Hepatocyte (in vitro differentiated cells): Measurements from ENCODE around the gene POFUT1. TPM values are rescaled to one million over a fixed set of nuclear protein-coding genes. Genes with fewer than 3 reads are reported as not detected.

ENCODE experiments used
- DNase-seq: peaks from one replicate; pipeline ENCODE4 v3.0.0-alpha.2; 2016; ENCODE audit warnings: low spot score
- H2AFZ ChIP-seq: fragments of 200-600 bp; sonication (generic); 2 replicates; pipeline ENCODE4 v1.6.0; 2016; ENCODE audit warnings: antibody characterized with exemption, mild to moderate bottlenecking
- H3K27ac ChIP-seq: fragments of 200-600 bp; sonication (generic); 2 replicates; pipeline ENCODE4 v1.5.1; 2016; ENCODE audit warnings: mild to moderate bottlenecking
- H3K27me3 ChIP-seq: fragments of 200-600 bp; sonication (generic); 2 replicates; pipeline ENCODE4 v1.6.1; 2016
- H3K36me3 ChIP-seq: fragments of 200-600 bp; sonication (generic); replicated peaks from 2 replicates; pipeline ENCODE4 v1.5.1; 2016; ENCODE audit warnings: low read depth; ENCODE audit not compliant: insufficient read depth
- H3K4me1 ChIP-seq: fragments of 200-600 bp; sonication (generic); 2 replicates; pipeline ENCODE4 v1.5.1; 2016; ENCODE audit warnings: mild to moderate bottlenecking, moderate library complexity; ENCODE audit not compliant: insufficient read depth
- H3K4me2 ChIP-seq: fragments of 200-600 bp; sonication (generic); 2 replicates; pipeline ENCODE4 v1.6.0; 2016
- H3K4me3 ChIP-seq: fragments of 200-600 bp; sonication (generic); 2 replicates; pipeline ENCODE4 v1.5.1; 2016; ENCODE audit warnings: mild to moderate bottlenecking
- H3K79me2 ChIP-seq: fragments of 200-600 bp; sonication (generic); 2 replicates; pipeline ENCODE4 v1.6.0; 2017; ENCODE audit warnings: mild to moderate bottlenecking
- H3K9me2 ChIP-seq: fragments of 200-600 bp; sonication (generic); replicated peaks from 2 replicates; pipeline ENCODE4 v1.6.0; 2017; ENCODE audit warnings: mild to moderate bottlenecking; ENCODE audit not compliant: insufficient read depth
- H3K9me3 ChIP-seq: fragments of 200-600 bp; sonication (generic); 2 replicates; pipeline ENCODE4 v1.5.1; 2016; ENCODE audit warnings: low read depth, mild to moderate bottlenecking
- H4K20me1 ChIP-seq: fragments of 200-600 bp; sonication (generic); 2 replicates; pipeline ENCODE4 v1.6.0; 2016; ENCODE audit warnings: mild to moderate bottlenecking; ENCODE audit not compliant: insufficient read depth, poor library complexity, severe bottlenecking
- CTCF ChIP-seq: fragments of 200-600 bp; sonication (generic); IDR thresholded peaks from 2 replicates; pipeline ENCODE4 v1.5.1; 2016; ENCODE audit warnings: antibody characterized with exemption, mild to moderate bottlenecking; ENCODE audit not compliant: poor library complexity
- EZH2 ChIP-seq: fragments of 200-600 bp; sonication (generic); IDR thresholded peaks from 2 replicates; pipeline ENCODE4 v1.6.1; 2016; ENCODE audit warnings: antibody characterized with exemption, mild to moderate bottlenecking, borderline replicate concordance
- EZH2phosphoT487 ChIP-seq: fragments of 200-600 bp; sonication (generic); IDR thresholded peaks from one replicate; pipeline ENCODE4 v1.6.1; 2018; ENCODE audit warnings: antibody characterized with exemption, mild to moderate bottlenecking, low read depth, moderate library complexity; ENCODE audit not compliant: unreplicated experiment, severe bottlenecking
- WGBS: methylation state at CpG from one replicate; pipeline ENCODE4 v1.1.6; 2016; ENCODE audit warnings: low lambda C conversion rate; ENCODE audit errors: missing lambda C conversion rate; 5-methylcytosine and 5-hydroxymethylcytosine counted together
- polyA plus RNA-seq: library from polyadenylated mRNA; unstranded; fragments of >200 nt; fragmentation: Nextera tagmentation; extraction: Ambion mirVana; gene quantifications from 2 replicates; pipeline ENCODE4 v1.2.1, GENCODE V29; 2016
- total RNA-seq: library from RNA; depleted of rRNA; stranded (reverse); fragments of >200 nt; gene quantifications from 2 replicates; pipeline ENCODE4 v1.2.3, GENCODE V29; 2014

Gene POFUT1
- 81.4 and 87.3 TPM in 2 replicates for total RNA-seq
- 39.4 and 42.0 TPM in 2 replicates for polyA plus RNA-seq

GRCh38 chr20:32207626-32208498, at the start of gene POFUT1, which contains the start of gene PLAGL2:
TSS of gene POFUT1 (plus strand) at chr20:32207880. CDS start at chr20:32207942, 62 bp downstream.
TSS of gene PLAGL2 (minus strand) at chr20:32207743. CDS start at chr20:32202178, 5,565 bp downstream.
- H3K4me1 ChIP-seq: peaks cover 66% of the 10 kb centered on the region

DNA sequence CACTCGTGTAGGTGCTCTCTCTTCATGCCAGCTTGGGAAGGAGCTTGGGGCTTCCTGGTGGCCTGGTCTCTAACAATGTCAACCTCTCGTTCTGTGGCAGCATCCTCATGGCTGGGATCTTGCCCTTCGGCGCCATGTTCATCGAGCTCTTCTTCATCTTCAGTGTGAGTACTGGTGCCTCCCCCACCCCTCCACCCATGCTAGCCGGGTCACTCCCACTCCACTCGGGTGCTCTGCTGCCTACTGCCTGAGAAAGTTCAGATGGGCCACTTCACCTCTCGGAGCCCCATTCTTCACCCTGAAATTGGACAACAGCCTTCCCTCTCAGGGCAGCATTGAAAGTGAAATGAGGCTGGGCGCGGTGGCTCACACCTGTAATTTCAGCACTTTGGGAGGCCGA, 49.3 kb upstream of the POFUT1 start:
- no peaks in the 10 kb centered on the region for H3K4me1 ChIP-seq
- H3K36me3 ChIP-seq: peaks cover 6% of the 10 kb centered on the region

More at GRCh38 chr20:32207626-32208498, at the start of gene POFUT1, which contains the start of gene PLAGL2:
- Histone ChIP-seq H2AFZ (peak within 1 kb of the TSS; percentile 95), H3K9me3 (no peaks in the 10 kb centered on the region), H3K27me3 (no peaks in the 10 kb centered on the region), H3K4me2 (peak within 1 kb of the TSS; percentile 90), H4K20me1 (peaks cover 9% of the 10 kb centered on the region), H3K4me3 (peak within 1 kb of the TSS; percentile 98), H3K36me3 (no peaks in the 10 kb centered on the region), H3K79me2 (peaks cover 87% of the 10 kb centered on the region), H3K27ac (peak within 1 kb of the TSS; percentile 99), H3K9me2 (no peaks in the 10 kb centered on the region)
- DNase-seq: peak; percentile 99
- 5% methylated on average over 33 of the region's 74 CpGs for WGBS
- TF ChIP-seq CTCF (peak; percentile 45), EZH2 (no peak)

GRCh38 chr20:32158943-32159660, 48.6 kb upstream of the POFUT1 start:
- H3K27ac ChIP-seq: no peak overlapping the region
- no peaks in the 10 kb centered on the region for H3K36me3 ChIP-seq
- WGBS: over 99% methylated on average over 4 of the region's 4 CpGs
- DNase-seq: no peak
- H3K4me3 ChIP-seq: no peak overlapping the region
- no peaks in the 10 kb centered on the region for H3K79me2 ChIP-seq
- no peaks in the 10 kb centered on the region for H3K27me3 ChIP-seq
- no peak overlapping the region for H3K4me2 ChIP-seq
- H3K4me1 ChIP-seq: no peaks in the 10 kb centered on the region
- no peaks in the 10 kb centered on the region for H3K9me2 ChIP-seq
- H4K20me1 ChIP-seq: no peaks in the 10 kb centered on the region
- TF ChIP-seq EZH2phosphoT487 (no peak), CTCF (no peak), EZH2 (no peak)
- H3K9me3 ChIP-seq: no peaks in the 10 kb centered on the region
- H2AFZ ChIP-seq: no peak overlapping the region

More for the DNA sequence above, 49.3 kb upstream of the POFUT1 start:
- H3K79me2 ChIP-seq: no peaks in the 10 kb centered on the region
- no peak for TF ChIP-seq EZH2phosphoT487
- no peak for TF ChIP-seq CTCF
- no peak for TF ChIP-seq EZH2
- no peak overlapping the region for H3K4me3 ChIP-seq
- H3K9me3 ChIP-seq: no peaks in the 10 kb centered on the region
- no peak for DNase-seq
- no peaks in the 10 kb centered on the region for H3K27me3 ChIP-seq
- no peak overlapping the region for H3K27ac ChIP-seq
- H4K20me1 ChIP-seq: no peaks in the 10 kb centered on the region
- no peak overlapping the region for H3K4me2 ChIP-seq
- no peak overlapping the region for H2AFZ ChIP-seq
- H3K9me2 ChIP-seq: no peaks in the 10 kb centered on the region
- 97% methylated on average over 11 of the region's 11 CpGs for WGBS
